Tibial nerve (tissue), 4 donors: Measurements from ENCODE around the gene TRNAU1AP. TPM values are rescaled to one million over a fixed set of nuclear protein-coding genes. Genes with fewer than 3 reads are reported as not detected.
"Not testable (repeated sequence)": the region's sequence is repeated elsewhere in the genome, so short reads cannot be mapped to it uniquely, and the experiment has no call there.

ENCODE experiments used
- DNase-seq, 2 donors: peaks; one replicate each; pipeline ENCODE4 v3.0.0-alpha.2; 2019; ENCODE audit warnings: low spot score in 2 of 2
- H3K27ac ChIP-seq, 4 donors: fragments of 200-600 bp; sonication (generic) in 3 of 4; one replicate each; pipeline ENCODE4 v1.5.1; 2017 to 2019; ENCODE audit warnings: mild to moderate bottlenecking in 1 of 4
- H3K27me3 ChIP-seq, 2 donors: fragments of 200-600 bp; sonication (generic) in 1 of 2; one replicate each; pipeline versions ENCODE4 v1.5.1 to v1.6.0; 2017 to 2019
- H3K36me3 ChIP-seq, 3 donors: fragments of 200-600 bp; sonication (generic); one replicate each; pipeline ENCODE4 v1.5.1; 2018 to 2019
- H3K4me1 ChIP-seq, 4 donors: fragments of 200-600 bp; sonication (generic) in 3 of 4; one replicate each; pipeline ENCODE4 v1.5.1; 2017 to 2019
- H3K4me3 ChIP-seq, 4 donors: fragments of 200-600 bp; sonication (generic) in 3 of 4; one replicate each; pipeline ENCODE4 v1.5.1; 2017 to 2019; ENCODE audit warnings: mild to moderate bottlenecking in 1 of 4, moderate library complexity in 1 of 4
- H3K9me3 ChIP-seq, 4 donors: fragments of 200-600 bp; sonication (generic) in 3 of 4; one replicate each; pipeline ENCODE4 v1.5.1; 2017 to 2019
- EP300 ChIP-seq, 2 donors: sonication (generic); formaldehyde crosslinking; IDR thresholded peaks; one replicate each; pipeline ENCODE4 v1.6.1; 2017; ENCODE audit warnings: antibody characterized with exemption in 2 of 2, mild to moderate bottlenecking in 1 of 2
- POLR2A ChIP-seq, 2 donors: fragments of 450-650 bp; IDR thresholded peaks; one replicate each; pipeline ENCODE4 v1.6.1; 2017; ENCODE audit warnings: antibody characterized with exemption in 2 of 2, mild to moderate bottlenecking in 2 of 2, moderate library complexity in 2 of 2
- WGBS, 2 donors: methylation state at CpG; one replicate each; pipeline ENCODE4 v1.1.5; 2018; 5-methylcytosine and 5-hydroxymethylcytosine counted together
- total RNA-seq, 4 donors: library from RNA; depleted of rRNA; stranded (reverse); fragments of >200 nt; gene quantifications; one replicate each; pipeline ENCODE4 v1.1.0, GENCODE V29; 2016
- TF ChIP-seq, protein P1 (sequence below), 5 experiments: fragments of 200-600 bp in 3 of 5; fragments of 450-650 bp in 2 of 5; sonication (generic) in 3 of 5; IDR thresholded peaks; one replicate each; pipeline ENCODE4 v1.5.1; 2016 to 2019; ENCODE audit warnings: antibody characterized with exemption in 5 of 5, mild to moderate bottlenecking in 3 of 5, moderate library complexity in 2 of 5

TRNAU1AP gene
- total RNA-seq, 4 donors from 2014 or later = 22.6 to 35.2 (median 29.3) TPM

DNA sequence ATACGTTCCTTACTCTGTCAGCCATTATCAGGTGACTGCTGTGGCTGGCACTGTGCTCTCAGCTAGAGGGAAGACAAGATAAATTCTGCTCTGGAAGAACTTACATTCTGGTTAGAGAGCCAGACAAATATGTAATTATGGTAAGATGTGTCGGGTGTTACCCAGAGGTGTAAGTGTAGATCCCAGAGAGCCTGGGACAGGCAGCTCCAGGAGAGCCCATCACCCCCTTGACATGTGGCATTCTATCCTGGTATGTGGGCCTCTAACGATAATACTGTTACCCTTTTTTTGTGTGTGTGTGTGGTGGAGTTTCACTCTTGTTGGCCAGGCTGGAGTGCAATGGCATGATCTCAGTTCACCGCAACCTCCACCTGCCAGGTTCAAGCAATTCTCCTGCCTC lies 19.0 kb downstream of the TRNAU1AP start:
- no peak for TF ChIP-seq POLR2A (IDR thresholded peaks at IDR 0.05)
- TF ChIP-seq EP300 (IDR thresholded peaks at IDR 0.05) = no peak
- TF ChIP-seq, protein P1, sequence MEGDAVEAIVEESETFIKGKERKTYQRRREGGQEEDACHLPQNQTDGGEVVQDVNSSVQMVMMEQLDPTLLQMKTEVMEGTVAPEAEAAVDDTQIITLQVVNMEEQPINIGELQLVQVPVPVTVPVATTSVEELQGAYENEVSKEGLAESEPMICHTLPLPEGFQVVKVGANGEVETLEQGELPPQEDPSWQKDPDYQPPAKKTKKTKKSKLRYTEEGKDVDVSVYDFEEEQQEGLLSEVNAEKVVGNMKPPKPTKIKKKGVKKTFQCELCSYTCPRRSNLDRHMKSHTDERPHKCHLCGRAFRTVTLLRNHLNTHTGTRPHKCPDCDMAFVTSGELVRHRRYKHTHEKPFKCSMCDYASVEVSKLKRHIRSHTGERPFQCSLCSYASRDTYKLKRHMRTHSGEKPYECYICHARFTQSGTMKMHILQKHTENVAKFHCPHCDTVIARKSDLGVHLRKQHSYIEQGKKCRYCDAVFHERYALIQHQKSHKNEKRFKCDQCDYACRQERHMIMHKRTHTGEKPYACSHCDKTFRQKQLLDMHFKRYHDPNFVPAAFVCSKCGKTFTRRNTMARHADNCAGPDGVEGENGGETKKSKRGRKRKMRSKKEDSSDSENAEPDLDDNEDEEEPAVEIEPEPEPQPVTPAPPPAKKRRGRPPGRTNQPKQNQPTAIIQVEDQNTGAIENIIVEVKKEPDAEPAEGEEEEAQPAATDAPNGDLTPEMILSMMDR (IDR thresholded peaks at IDR 0.05) = no peak
- no peak overlapping the region for H3K27ac ChIP-seq
- no peak for DNase-seq
- 88 to 91% methylated on average over 4 of the region's 4 CpGs for WGBS, 2 donors
- H3K4me1 ChIP-seq = no peaks in the 10 kb centered on the region
- H3K9me3 ChIP-seq = no peaks in the 10 kb centered on the region
- no peak overlapping the region for H3K4me3 ChIP-seq
- H3K36me3 ChIP-seq = peaks cover 0 to 100% (median 31%) of the 10 kb centered on the region in 3 donors
- no peaks in the 10 kb centered on the region for H3K27me3 ChIP-seq

DNA sequence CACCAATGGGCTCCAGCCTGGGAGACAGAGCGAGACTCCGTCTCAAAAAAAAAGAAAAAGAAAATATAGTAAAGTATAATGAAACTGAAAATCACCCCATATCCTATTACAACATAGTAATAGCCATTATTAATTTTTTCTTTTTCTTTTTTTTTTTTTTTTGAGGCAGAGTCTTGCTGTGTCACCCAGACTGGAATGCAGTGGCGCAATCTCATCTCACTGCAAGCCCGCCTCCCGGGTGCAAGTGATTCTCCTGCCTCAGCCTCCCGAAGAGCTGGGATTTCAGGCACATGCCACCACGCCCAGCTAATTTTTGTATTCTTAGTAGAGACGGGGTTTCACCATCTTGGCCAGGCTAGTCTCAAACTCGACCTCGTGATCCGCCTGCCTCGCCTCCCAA lies 20.0 kb downstream of the TRNAU1AP start:
- not testable (repeated sequence) for H3K4me1 ChIP-seq, DNase-seq
- WGBS, 2 donors = 90 to 92% methylated on average over 12 of the region's 12 CpGs

DNA sequence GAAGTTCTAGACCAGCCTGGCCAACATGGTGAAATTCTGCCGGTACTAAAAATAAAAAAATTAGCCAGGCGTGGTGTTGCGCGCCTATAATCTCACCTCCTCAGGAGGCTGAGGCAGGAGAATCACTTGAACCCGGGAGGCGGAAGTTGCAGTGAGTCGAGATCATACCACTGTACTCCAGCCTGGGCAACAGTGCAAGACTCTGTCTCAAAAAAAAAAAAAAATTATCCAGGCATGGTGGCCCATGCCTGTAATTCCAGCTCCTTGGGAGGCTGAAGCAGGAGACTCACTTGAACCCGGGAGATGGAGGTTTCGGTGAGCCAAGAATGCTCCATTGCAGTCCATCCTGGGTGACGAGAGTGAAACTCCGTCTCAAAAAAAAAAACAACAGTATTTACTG lies 20.7 kb downstream of the TRNAU1AP start:
- H3K4me3 ChIP-seq = no peak overlapping the region
- H3K27ac ChIP-seq = no peak overlapping the region
- no peaks in the 10 kb centered on the region for H3K27me3 ChIP-seq
- no peak for DNase-seq
- peaks cover 0 to 100% (median 33%) of the 10 kb centered on the region in 3 donors for H3K36me3 ChIP-seq
- 96% methylated on average over 11 of the region's 11 CpGs for WGBS, 2 donors
- no peaks in the 10 kb centered on the region for H3K9me3 ChIP-seq
- H3K4me1 ChIP-seq = no peaks in the 10 kb centered on the region
- TF ChIP-seq POLR2A (IDR thresholded peaks at IDR 0.05) = no peak
- TF ChIP-seq, protein P1 (IDR thresholded peaks at IDR 0.05) = no peak
- TF ChIP-seq EP300 (IDR thresholded peaks at IDR 0.05) = no peak

More for the DNA sequence above, 20.0 kb downstream of the TRNAU1AP start:
- H3K9me3 ChIP-seq, H3K27ac ChIP-seq, H3K4me3 ChIP-seq, H3K27me3 ChIP-seq: not testable (repeated sequence)
- H3K36me3 ChIP-seq = peaks cover 0 to 100% (median 32%) of the 10 kb centered on the region in 3 donors

DNA sequence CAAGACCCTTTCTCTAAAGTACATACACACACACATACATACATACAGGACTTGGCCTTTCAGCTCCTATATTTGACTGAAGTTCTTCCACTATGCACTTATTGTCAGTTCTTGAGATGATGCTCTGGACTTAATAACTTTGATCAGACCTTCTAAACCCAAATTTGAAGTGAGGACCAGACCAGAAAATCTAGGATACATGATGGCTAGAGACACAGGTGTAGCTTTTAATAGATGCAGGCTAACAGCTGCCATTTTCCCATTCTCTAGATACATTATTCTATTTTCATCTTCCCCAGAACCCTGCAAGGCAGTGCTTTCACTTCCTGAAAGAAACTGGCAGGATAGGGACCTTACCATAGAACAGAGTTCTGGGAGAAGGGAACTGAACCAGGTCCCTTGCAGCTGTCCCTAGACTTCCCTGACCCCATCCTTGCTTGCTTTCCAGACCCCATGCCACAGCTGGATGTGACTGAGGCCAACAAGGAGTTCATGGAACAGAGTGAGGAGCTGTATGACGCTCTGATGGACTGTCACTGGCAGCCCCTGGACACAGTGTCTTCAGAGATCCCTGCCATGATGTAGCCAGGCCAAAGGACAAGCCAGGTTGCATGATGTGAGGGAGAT lies 24.3 kb downstream of the TRNAU1AP start:
- 83 to 88% methylated on average over 1 of the region's 1 CpG for WGBS, 2 donors
- H3K27ac ChIP-seq = no peak overlapping the region

DNA sequence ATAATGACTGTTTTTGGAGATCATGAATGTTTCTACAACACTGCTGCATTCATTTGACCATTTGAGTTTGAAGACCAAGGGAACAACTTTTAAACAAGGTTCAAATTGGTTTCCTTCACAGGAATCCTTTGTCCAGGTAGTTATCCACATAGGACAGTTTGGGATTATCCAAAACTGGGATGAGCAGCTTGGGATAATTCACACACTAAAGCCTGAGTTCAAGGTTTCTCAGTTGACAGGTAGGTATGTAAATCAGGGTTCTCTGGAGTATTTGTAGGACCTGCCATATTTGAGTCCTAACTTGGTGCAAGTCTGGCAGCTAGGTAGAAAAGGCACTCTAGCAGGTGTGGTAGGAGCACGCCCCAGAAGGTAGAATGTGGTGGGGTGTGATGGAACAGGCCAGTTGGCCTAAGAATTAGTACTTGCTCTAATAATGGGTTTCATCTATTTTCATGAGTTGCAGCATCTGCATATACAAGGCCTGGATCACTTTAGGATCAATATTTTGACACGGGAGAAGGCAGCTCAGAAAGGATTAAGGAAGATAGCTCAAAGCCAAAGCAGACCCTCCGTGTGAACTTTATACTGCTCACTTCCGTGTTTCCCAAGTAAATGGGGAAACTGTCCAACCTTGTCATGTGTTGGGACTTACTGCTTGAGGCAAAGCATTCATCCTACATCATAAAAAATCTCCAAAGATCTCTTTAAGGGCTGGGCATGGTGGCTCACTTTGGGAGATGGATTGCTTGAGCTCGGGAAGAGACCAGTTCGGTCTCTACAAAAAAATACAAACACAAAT lies 25.1 kb downstream of the TRNAU1AP start:
- Histone ChIP-seq H3K4me3 (no peak overlapping the region), H3K36me3 (peaks cover 0 to 73% (median 30%) of the 10 kb centered on the region in 3 donors), H3K4me1 (peaks cover 0 to 33% (median 8%) of the 10 kb centered on the region in 4 donors), H3K27me3 (no peaks in the 10 kb centered on the region), H3K9me3 (no peaks in the 10 kb centered on the region), H3K27ac (no peak overlapping the region)
- 73 to 74% methylated on average over 6 of the region's 6 CpGs for whole genome bisulfite sequencing, 2 donors
- no peak for DNase-seq
- TF ChIP-seq EP300 (IDR thresholded peaks at IDR 0.05) = no peak
- TF ChIP-seq POLR2A (IDR thresholded peaks at IDR 0.05) = no peak
- TF ChIP-seq, protein P1 (IDR thresholded peaks at IDR 0.05) = no peak

More for the DNA sequence above, 24.3 kb downstream of the TRNAU1AP start:
- H3K9me3 ChIP-seq = no peaks in the 10 kb centered on the region
- TF ChIP-seq, protein P1 (IDR thresholded peaks at IDR 0.05) = no peak
- no peak for TF ChIP-seq EP300 (IDR thresholded peaks at IDR 0.05)
- no peak for TF ChIP-seq POLR2A (IDR thresholded peaks at IDR 0.05)
- peaks cover 0 to 25% (median 8%) of the 10 kb centered on the region in 4 donors for H3K4me1 ChIP-seq
- no peak for DNase-seq
- no peak overlapping the region for H3K4me3 ChIP-seq
- peaks cover 0 to 81% (median 30%) of the 10 kb centered on the region in 3 donors for H3K36me3 ChIP-seq
- H3K27me3 ChIP-seq = no peaks in the 10 kb centered on the region
